Activated CD4-positive, alpha-beta T cell treated with anti-CD3 and anti-CD28 coated beads, Interleukin-2, Interleukin-4, amounts not matched to agents 100 ng/mL and 50 ng/mL, durations not matched to agents 16 hours and 8 hours (primary cell): ENCODE results near the gene MLIP.
"Not testable (repeated sequence)": the region's sequence is repeated elsewhere in the genome, so short reads cannot be mapped to it uniquely, and the experiment has no call there.

Experiments used
- DNase-seq: peaks from one replicate; pipeline ENCODE4 v3.0.0-alpha.2; 2020; ENCODE audit warnings: low spot score

MLIP gene, protein sequence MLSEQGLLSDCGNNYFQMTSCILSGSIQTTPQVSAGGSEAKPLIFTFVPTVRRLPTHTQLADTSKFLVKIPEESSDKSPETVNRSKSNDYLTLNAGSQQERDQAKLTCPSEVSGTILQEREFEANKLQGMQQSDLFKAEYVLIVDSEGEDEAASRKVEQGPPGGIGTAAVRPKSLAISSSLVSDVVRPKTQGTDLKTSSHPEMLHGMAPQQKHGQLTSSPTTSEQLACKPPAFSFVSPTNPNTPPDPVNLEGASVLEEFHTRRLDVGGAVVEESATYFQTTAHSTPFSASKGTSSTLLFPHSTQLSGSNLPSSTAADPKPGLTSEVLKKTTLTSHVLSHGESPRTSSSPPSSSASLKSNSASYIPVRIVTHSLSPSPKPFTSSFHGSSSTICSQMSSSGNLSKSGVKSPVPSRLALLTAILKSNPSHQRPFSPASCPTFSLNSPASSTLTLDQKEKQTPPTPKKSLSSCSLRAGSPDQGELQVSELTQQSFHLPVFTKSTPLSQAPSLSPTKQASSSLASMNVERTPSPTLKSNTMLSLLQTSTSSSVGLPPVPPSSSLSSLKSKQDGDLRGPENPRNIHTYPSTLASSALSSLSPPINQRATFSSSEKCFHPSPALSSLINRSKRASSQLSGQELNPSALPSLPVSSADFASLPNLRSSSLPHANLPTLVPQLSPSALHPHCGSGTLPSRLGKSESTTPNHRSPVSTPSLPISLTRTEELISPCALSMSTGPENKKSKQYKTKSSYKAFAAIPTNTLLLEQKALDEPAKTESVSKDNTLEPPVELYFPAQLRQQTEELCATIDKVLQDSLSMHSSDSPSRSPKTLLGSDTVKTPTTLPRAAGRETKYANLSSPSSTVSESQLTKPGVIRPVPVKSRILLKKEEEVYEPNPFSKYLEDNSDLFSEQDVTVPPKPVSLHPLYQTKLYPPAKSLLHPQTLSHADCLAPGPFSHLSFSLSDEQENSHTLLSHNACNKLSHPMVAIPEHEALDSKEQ

DNA sequence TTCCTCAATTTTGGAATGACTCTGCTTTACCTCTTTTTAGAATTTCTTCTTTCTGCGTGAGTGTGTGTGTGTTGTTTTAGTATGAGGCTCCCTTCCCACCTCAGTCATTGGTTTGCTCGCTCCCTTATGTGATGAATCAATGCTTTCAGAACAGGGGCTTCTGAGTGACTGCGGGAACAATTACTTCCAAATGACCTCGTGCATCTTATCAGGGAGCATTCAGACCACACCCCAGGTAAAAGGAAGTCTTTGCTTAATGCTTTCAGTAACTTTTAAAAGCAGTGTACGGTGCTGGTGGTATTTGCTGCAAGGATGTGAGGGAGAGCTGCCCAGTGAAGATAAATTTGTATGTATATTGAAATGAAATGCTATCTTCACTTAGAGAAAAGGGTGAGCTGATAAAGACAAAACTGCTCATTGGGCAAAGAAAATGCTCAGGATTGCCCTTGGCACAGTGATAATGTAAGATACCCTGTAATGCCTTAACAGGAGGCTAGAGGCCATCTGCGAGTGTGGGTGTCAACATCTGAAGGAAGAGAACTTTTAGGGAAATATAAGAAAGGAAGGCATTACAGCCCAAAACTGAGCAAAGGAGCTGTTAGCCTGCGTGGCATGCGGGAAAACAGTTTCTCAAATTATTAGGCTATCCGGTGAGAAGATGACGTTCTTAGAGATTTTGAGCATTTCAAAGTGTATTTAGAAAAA, at the start of gene MLIP:
Gene MLIP, plus strand, starts transcription at position 103 of the 705 bp plus-strand sequence. Its CDS starts 37 bp downstream, at position 140.
- no peak for DNase-seq

DNA sequence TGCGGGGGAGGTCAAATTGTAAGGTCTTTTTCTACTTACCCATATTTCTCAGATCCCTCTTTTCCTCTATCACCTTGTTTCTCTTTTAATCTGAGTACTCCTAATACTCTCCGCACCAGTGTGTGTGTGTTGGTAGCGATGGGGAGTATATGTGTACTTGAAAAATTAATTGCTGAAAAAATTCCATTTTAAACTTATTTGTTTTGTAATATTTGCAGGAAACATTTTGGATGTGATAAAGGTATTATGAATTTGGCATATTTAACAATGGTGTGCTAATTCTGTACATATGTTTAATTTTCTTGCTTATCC, 48.1 kb upstream of the MLIP start:
- no peak for DNase-seq

- no peak for DNase-seq
Observed at GRCh38 chr6:54068694-54069093, 42.5 kb upstream of the MLIP start.

GRCh38 chr6:54070025-54070424, 41.2 kb upstream of the MLIP start:
- DNase-seq, result no peak

DNA sequence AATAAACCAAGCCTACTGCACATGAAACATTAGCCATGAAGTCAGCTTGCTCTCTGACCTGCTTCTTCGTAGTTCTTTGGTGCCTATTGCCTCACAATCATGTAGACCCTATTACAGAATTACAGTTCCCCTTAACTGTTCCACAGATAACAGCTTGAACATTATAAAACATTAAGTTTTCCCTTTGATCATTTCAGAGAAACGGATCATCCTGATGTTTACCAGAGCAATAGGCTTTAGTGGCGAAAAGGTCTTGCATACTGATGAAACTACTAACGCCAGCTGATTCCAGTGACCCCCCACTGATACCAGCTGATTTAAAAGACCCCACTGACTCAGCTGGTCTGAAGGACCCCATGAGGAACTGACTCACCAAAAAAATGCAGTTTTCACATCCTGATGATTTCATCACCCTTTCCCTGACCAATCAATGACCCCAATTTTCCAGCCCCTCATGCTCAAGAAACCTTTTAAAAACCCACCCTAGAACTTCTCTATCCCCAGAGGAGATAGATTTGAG, 39.4 kb upstream of the MLIP start:
- no peak for DNase-seq

DNA sequence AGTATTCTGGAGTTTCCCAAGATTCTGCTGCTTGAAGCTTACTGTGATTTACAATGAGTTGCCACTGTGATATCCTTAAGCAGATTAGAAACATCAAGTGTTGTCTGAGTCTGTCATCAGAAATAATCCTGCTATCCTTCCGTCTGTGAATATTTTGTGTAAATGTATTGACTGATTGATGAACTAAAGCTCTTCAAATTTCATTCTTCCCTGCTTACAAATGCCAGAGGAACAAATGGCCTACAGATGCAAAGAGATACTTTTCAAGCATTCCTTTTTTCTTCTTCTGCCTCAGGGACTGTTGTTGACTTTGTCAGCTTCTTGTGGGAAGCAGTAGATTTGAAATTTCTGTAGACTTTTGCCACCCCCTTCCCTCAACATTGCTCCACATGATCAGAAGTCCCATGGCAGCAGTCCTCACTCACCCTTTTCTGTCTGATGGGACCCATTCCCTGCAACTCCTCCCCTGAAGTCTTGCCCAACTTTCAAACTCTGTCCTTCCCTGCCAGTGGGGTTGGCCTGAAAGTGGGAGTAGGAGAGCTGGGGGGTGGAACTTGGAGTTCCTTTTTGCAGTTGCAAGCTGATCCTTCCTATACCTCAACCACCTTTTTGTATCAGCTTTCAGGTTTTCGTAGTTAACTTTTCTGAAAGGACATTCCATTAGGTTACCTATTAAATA, 38.5 kb upstream of the MLIP start:
- DNase-seq, result no peak

DNA sequence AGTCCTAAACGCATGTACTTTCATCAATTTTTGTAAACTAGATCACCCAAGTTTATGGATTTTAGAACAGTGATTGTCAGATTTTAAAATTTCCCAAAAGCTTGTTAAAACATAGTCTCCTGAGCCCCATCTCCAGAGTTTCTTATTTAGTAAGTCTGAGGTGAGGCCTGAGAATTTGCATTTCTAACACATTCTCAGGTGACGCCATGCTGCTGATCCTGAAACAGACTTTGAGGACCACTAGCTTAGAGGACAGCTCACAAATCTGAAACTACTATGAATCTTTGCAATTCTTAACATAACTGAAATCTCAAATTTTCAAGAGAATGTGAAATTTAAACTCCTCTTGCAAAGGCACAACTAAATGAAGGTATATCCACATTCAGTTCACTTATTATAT, 37.8 kb upstream of the MLIP start:
- DNase-seq, result no peak

DNA sequence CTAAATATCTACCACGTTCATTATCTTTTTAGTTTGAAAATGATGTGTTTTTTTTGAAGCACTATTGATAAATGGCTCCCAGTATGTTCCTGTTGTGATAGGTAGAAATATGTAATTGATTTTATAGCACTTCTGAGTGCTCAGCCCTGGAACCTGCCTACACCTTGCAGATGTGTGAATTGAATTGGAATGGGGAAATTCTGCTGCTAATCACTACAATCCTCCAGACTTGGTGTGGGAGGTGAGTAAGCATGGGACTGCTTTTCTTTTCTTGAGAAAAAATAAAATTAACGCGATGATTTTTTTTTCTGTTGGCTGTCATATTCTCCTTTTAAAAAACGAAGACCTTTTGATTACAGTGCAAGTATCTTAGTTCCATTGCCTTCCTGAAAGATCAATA, 37.1 kb upstream of the MLIP start:
- no peak for DNase-seq

GRCh38 chr6:54074578-54075195, 36.6 kb upstream of the MLIP start:
- DNase-seq, result no peak

DNA sequence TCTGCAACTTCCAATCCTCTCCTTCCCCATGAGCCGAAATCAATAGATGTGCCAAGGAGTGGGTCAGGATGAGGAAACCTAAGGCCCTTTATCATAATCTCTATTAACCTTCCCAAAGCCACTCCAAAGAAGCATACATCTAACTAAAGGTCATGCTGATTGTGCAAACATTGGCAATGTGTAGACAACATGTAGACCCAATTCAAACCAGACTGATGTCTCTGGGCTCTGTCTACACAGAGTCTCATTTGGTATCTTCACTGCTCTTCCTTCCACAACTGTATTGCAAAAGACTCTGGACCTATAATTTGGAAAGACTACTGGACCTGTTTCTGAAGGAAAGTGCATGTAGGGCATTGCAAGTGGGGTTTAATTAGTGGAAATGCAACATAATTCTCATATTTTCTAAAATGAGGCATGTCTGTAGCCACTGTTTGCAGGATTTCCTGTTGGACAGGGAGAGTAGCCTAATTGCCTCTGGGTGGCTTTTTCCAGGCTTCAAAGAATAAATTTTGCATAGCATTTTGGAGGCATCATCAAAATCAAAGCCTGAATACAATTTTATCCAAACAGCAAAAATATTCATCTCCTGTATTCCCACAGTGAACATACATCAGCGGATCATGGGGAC, 35.0 kb upstream of the MLIP start:
- DNase-seq, result no peak

GRCh38 chr6:54081499-54081898, 29.7 kb upstream of the MLIP start:
- DNase-seq, result not testable (repeated sequence)

- DNase-seq, result no peak
Observed at GRCh38 chr6:54083287-54083686, 28.0 kb upstream of the MLIP start.

DNA sequence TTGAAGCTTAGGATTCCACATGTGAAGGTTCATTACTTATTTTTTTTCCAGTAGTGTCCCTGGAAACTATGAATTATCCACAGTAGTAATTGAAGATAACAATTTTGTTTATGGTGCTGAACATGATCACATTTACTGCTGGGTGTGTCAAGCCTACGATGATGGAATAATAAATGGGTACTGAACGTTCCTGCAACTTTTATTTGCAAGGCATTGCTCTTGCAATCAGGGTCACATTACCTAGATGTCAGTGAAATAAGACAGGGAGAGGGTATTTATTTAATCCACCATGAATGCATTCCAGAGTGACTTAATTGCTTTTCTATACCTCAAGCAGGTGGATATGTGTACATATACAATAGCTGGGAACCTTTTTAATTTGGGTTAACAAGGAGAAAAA, 27.0 kb upstream of the MLIP start:
- no peak for DNase-seq

- no peak for DNase-seq
Observed at GRCh38 chr6:54085047-54085446, 26.2 kb upstream of the MLIP start.

DNA sequence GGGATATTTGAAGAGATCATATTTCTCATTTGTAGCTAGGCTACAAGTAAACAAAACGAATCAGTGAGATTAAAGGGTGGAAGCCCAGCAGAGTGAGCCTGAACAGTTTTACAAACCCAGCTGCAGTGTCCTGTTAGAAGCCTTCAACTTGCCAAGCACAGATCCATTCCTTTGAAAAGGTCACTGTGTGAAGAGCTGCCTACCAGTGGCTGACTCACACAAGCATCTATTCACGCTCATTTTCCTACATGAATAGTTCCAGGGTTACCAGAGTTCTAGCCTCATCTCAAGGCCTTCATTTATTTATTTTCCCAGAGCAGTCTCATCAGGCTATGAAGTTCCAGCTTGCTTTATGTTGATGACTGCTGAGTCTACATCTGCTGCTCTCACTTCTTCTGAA, 25.7 kb upstream of the MLIP start:
- DNase-seq, result no peak

GRCh38 chr6:54086439-54086838, 24.8 kb upstream of the MLIP start:
- no peak for DNase-seq

GRCh38 chr6:54087721-54088120, 23.5 kb upstream of the MLIP start:
- no peak for DNase-seq

GRCh38 chr6:54093326-54093948, 17.8 kb upstream of the MLIP start:
- DNase-seq, result no peak

DNA sequence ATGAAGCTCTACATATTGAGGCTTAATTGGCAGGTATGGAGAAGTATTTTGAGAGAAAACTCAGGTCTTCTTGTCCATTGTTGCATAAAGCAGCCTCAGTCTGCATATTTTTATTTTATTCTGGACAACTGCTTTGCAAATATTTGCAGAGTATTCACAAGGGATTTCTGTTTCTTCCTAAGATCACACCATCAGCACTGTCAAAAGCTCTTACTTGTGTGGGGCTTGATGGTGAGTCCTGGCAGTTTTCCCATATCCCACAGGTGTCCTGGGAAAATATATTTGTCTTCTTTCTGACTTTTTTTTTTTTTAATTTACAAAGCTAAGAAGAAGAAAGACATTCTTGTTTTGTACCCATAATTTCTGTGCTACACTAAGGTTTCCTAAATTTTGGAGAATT, 16.9 kb upstream of the MLIP start:
- DNase-seq, result no peak

DNA sequence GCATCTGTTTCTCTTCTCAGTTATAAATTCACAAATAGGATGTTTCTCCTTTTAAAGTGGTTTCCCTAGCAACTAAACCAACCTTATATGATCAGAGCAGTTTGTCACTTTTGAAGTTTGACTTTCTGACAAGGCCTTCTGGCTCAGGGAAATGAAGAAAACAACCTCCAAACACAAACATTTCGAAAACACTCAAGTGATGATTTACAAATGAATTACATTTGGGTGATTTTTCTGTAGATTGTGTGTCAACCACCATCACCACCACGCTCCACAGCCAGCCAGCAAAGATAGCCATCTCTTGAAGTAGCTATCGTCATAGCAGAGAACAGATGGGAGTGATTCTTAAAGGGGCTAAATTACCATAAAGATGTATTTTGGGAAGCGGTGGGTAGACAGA, 16.5 kb upstream of the MLIP start:
- no peak for DNase-seq
